GM18505 (cell line): Measurements from ENCODE around the gene RASSF9.

Source experiments
- ATAC-seq: cut with Tn5 transposase; IDR thresholded peaks from one replicate; pipeline ENCODE4 v1.9.1; 2021; ENCODE audit not compliant: unreplicated experiment
- POLR2A ChIP-seq: IDR thresholded peaks from 4 replicates; pipeline ENCODE4 v1.6.1; 2011; ENCODE audit warnings: borderline replicate concordance; ENCODE audit not compliant: insufficient read depth, insufficient read length; ENCODE audit errors: extremely low read depth

The RASSF9 gene

GRCh38 chr12:85834378-85834777 is 1.8 kb downstream of the RASSF9 start:
- no peak for ATAC-seq
- no peak for TF ChIP-seq POLR2A

GRCh38 chr12:85833579-85833978 is 2.6 kb downstream of the RASSF9 start:
- ATAC-seq: no peak
- no peak for TF ChIP-seq POLR2A

DNA sequence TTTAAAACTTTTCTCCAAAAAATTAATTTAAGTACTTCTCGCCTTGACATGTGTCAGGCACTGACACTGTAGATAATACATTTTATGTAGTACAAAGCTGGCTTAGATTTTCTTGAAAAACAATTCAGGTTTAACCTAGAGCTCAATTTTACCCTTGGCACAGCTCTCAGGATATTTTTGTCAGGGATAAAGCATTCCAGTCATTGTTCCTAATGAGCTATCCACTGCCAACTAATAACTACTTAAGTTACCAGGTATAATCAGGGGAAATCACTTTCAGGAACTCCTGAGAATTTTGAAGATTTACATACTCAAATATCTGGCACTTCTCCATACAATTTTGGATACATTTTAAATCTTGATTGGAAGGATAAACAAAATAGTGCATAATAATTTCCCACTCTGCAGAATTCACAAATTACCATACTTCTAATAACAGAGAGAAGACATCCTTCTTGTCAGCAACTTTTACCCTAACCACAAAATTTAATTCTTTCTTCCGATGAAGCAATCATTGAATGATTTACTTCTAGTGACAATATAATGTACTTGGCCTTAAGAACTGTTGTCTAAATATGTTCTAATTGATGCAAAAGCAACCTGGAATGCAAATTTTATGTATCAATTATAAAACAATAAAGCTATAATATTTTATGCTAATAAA is 4.8 kb downstream of the RASSF9 start:
- ATAC-seq: no peak
- no peak for TF ChIP-seq POLR2A

DNA sequence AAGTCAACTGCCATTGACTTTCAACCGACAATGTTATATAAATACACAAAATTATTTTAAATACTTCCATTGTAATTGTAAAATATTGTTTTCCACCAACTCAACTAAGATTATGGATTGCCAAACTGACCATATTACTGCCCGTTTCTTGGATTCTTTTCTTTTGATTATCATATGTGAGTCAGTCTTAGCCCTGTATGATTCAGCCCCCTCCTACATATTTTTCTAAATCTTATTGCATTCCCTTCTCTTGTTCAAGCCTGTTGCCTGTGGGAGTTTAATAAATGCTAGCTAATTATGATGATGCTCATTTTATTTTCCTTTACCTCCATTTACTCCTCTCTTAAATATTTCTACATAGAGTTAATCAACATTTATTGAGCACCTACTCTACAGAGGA is 6.8 kb downstream of the RASSF9 start:
- no peak for ATAC-seq

GRCh38 chr12:85828576-85828975 is 7.6 kb downstream of the RASSF9 start:
- no peak for TF ChIP-seq POLR2A
- ATAC-seq: no peak

More for the DNA sequence above, 6.8 kb downstream of the RASSF9 start:
- no peak for TF ChIP-seq POLR2A

- no peak for ATAC-seq
- no peak for TF ChIP-seq POLR2A
Measured at GRCh38 chr12:85825746-85826145, 10.5 kb downstream of the RASSF9 start.

DNA sequence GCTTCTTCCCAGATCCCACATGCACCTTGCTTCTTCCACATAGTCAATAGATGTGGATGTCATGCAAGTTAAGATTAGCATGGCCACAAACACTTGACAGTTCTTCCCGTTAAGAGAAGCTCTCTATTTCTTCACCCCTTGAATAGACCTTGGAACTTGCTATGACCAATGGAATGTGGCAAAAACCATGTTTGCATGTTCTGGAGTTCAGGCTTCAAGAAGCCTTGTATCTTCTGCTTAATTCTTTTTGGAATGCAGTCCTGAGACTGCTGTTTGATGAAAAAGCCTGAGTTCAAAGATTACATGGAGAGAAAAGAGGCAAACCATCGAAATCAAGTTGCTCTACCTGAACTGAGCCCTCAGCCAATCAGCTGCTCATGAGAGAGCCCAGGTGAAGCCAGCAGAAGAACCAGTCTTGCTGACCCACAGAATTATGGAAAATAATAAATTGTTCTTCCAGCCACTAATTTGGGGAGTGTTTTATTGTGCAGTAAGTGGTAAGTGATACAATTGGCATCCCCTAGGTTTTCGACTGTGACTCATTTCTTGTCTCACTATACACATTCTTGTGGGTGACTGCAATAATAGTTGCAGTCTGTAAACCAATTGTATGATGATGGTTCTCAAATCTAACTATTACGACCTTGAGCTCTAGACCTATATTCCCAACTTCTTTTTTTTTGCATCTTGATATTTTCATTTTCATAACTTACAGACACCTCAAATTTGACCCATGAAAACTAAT is 12.6 kb downstream of the RASSF9 start:
- no peak for TF ChIP-seq POLR2A

DNA sequence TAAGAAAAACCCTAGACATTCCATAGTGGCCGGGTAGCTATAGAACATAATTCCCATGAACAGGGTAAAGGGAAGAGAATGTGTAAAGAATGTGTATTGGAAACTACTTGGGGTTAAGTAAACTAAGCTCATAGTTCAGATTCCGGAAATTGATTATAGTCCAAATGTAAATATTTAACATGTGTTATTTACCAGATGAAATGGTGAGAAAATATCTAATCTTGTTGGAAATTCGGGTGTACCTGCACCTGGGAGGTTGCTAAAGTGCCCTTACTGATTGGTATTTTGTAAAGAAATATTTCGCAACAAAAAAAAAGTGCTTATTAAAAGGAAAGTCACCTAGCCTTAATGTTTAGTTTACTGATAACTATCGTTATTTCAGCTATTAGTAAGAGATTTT is 14.4 kb downstream of the RASSF9 start:
- ATAC-seq: no peak
- no peak for TF ChIP-seq POLR2A

More for the DNA sequence above, 12.6 kb downstream of the RASSF9 start:
- ATAC-seq: no peak

DNA sequence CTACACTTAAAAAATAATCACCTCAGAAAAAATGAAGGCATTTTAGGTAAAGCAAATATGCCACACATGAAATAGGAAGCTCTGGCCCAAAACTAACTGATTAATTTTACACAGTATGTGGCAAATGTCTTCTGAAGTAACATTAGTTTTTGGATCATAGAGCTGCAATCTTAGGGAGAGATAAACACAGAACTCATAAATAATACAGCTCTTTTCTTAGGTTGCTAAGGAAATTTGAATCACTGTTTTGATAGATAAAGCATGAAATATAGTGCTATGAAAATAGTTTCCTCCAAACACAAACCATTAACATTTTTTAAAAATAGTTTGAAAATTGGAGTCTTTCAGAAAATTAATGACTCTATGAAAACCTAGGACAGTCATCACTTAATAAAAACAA is 15.0 kb downstream of the RASSF9 start:
- ATAC-seq: no peak
- no peak for TF ChIP-seq POLR2A

- TF ChIP-seq POLR2A: no peak
- ATAC-seq: no peak
Measured at GRCh38 chr12:85820101-85820500, 16.1 kb downstream of the RASSF9 start.

DNA sequence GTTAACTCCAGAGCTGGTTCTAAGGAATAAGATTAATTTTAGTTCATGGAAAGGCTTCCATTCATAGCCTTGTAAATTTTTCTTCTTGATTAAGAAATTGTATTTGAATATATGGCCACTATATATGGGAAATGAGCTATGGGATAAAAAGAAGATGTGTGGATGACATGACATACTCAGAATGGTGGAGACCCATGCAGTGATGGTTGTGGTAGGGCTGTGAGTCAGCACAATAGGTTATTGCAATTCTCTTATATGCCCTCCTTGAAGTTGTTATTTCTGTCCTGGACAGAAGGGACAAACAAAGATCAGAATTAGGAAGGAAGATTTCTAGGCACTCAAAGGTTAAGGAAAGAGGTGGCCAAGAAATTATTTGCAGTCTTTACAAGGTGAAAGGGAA is 21.5 kb downstream of the RASSF9 start:
- TF ChIP-seq POLR2A: no peak
- no peak for ATAC-seq

GRCh38 chr12:85814071-85814470 is 22.1 kb downstream of the RASSF9 start:
- no peak for ATAC-seq
- TF ChIP-seq POLR2A: no peak

GRCh38 chr12:85809500-85809899 is 26.7 kb downstream of the RASSF9 start:
- TF ChIP-seq POLR2A: no peak
- ATAC-seq: no peak

- no peak for ATAC-seq
- no peak for TF ChIP-seq POLR2A
Measured at GRCh38 chr12:85807730-85808129, 28.5 kb downstream of the RASSF9 start.
